Prostate gland (tissue), 2 donors: ENCODE data around the gene TSKS. TPM values are rescaled to one million over a fixed set of nuclear protein-coding genes. Genes with fewer than 3 reads are reported as not detected.

Experiments
- DNase-seq: peaks from one replicate; pipeline ENCODE4 v3.0.0-alpha.2; 2019; ENCODE audit warnings: low spot score
- H3K27ac ChIP-seq, 2 donors: fragments of 200-600 bp; sonication (generic); 2 replicates each; pipeline ENCODE4 v1.5.1; 2017 to 2019
- H3K27me3 ChIP-seq: fragments of 200-600 bp; sonication (generic); replicated peaks from 2 replicates; pipeline ENCODE4 v1.5.1; 2019; ENCODE audit not compliant: insufficient read depth
- H3K36me3 ChIP-seq, 2 donors: fragments of 200-600 bp; sonication (generic); 1 replicate in 1 of 2; 2 replicates in 1 of 2; pipeline versions ENCODE4 v1.5.1 to v1.8.1; 2017 to 2019
- H3K4me1 ChIP-seq: fragments of 200-600 bp; sonication (generic); replicated peaks from 2 replicates; pipeline ENCODE4 v1.5.1; 2019
- H3K4me3 ChIP-seq, 2 donors: fragments of 200-600 bp; sonication (generic); 2 replicates each; pipeline ENCODE4 v1.5.1; 2017 to 2019
- H3K9me3 ChIP-seq: fragments of 200-600 bp; sonication (generic); 2 replicates; pipeline ENCODE4 v1.5.1; 2017
- POLR2A ChIP-seq: fragments of 450-650 bp; IDR thresholded peaks from one replicate; pipeline ENCODE4 v1.6.1; 2016; ENCODE audit warnings: antibody characterized with exemption, mild to moderate bottlenecking
- POLR2AphosphoS5 ChIP-seq: sonication (generic); formaldehyde crosslinking; IDR thresholded peaks from one replicate; pipeline ENCODE4 v1.6.1; 2017; ENCODE audit warnings: antibody characterized with exemption
- WGBS: methylation state at CpG from one replicate; pipeline ENCODE4 v1.1.5; 2018; 5-methylcytosine and 5-hydroxymethylcytosine counted together
- intact Hi-C: fragments of 100-400 bp; cut with DNase I; formaldehyde crosslinking; loops from one replicate; pipeline ENCODE4 v1.14.2; 2022
- total RNA-seq, 2 donors: library from RNA; depleted of rRNA; stranded (reverse); fragments of >200 nt; gene quantifications; one replicate each; pipeline ENCODE4 v1.1.0, GENCODE V29; 2016
- TF ChIP-seq, protein P1 (sequence below), 4 experiments: fragments of 200-600 bp in 2 of 4; fragments of 450-650 bp in 2 of 4; sonication (generic) in 2 of 4; IDR thresholded peaks; 1 replicate in 3 of 4; 2 replicates in 1 of 4; pipeline ENCODE4 v1.5.1; 2016 to 2019; ENCODE audit warnings: antibody characterized with exemption in 4 of 4, mild to moderate bottlenecking in 2 of 4, moderate library complexity in 2 of 4

TSKS gene
- total RNA-seq, 2 donors from 2014 or later = 10.6 TPM; not detected in 1

DNA sequence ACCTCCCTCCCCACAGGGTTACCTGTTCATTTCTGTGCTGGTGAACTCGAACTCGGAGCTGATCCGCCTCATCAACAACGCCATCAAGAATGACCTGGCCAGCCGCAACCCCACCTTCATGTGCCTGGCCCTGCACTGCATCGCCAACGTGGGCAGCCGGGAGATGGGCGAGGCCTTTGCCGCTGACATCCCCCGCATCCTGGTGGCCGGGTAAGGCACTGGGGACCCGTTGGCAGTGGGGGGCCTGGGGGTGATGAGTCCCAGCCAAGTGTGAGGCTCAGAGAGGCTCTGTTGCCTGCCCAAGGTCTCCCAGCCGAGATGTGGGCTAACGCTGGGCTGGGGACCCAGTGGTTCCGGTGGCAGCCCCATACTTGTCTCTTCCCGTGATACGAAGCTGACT lies 19.4 kb upstream of the TSKS start:
- intact Hi-C loops = no loop called here

DNA sequence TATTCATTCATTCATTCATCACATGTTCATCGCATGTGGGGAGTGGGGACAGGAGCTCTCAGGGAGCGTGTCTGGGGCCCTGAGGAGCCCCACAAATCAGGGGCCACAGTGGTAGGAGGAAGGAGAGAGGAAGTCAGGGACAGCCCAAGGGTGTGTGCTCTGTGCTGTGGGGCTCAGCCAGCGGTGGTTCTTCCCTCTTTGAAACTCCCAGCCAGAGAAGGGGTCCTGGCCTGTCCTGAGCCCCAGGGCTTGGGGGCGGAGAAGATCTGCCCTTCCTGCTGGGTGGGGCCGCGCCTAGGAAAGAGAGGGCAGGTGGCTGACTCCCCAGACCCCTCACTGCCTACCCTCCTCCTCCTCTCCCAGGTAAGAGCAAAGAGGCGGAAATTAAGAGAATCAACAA lies 18.3 kb upstream of the TSKS start:
- Histone ChIP-seq H3K27me3 (no peaks in the 10 kb centered on the region), H3K27ac (no peak overlapping the region), H3K9me3 (no peaks in the 10 kb centered on the region), H3K4me3 (no peak overlapping the region), H3K4me1 (no peaks in the 10 kb centered on the region), H3K36me3 (peaks cover 0 to 6% of the 10 kb centered on the region in 2 donors)
- no peak for TF ChIP-seq POLR2AphosphoS5
- TF ChIP-seq, protein P1, sequence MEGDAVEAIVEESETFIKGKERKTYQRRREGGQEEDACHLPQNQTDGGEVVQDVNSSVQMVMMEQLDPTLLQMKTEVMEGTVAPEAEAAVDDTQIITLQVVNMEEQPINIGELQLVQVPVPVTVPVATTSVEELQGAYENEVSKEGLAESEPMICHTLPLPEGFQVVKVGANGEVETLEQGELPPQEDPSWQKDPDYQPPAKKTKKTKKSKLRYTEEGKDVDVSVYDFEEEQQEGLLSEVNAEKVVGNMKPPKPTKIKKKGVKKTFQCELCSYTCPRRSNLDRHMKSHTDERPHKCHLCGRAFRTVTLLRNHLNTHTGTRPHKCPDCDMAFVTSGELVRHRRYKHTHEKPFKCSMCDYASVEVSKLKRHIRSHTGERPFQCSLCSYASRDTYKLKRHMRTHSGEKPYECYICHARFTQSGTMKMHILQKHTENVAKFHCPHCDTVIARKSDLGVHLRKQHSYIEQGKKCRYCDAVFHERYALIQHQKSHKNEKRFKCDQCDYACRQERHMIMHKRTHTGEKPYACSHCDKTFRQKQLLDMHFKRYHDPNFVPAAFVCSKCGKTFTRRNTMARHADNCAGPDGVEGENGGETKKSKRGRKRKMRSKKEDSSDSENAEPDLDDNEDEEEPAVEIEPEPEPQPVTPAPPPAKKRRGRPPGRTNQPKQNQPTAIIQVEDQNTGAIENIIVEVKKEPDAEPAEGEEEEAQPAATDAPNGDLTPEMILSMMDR (IDR thresholded peaks at IDR 0.05) = no peak
- no peak for TF ChIP-seq POLR2A
- intact Hi-C loops = no loop called here
- 90% methylated on average over 7 of the region's 7 CpGs for WGBS
- no peak for DNase-seq

More for the DNA sequence above, 19.4 kb upstream of the TSKS start:
- WGBS = 97% methylated on average over 18 of the region's 18 CpGs
- no peak for DNase-seq
- TF ChIP-seq POLR2A (no peak), POLR2AphosphoS5 (no peak)
- TF ChIP-seq, protein P1 (IDR thresholded peaks at IDR 0.05) = no peak
- no peaks in the 10 kb centered on the region for H3K9me3 ChIP-seq
- H3K4me1 ChIP-seq = no peaks in the 10 kb centered on the region
- no peaks in the 10 kb centered on the region for H3K27me3 ChIP-seq
- H3K4me3 ChIP-seq = no peak overlapping the region
- peaks cover 0 to 6% of the 10 kb centered on the region in 2 donors for H3K36me3 ChIP-seq
- no peak overlapping the region for H3K27ac ChIP-seq

DNA sequence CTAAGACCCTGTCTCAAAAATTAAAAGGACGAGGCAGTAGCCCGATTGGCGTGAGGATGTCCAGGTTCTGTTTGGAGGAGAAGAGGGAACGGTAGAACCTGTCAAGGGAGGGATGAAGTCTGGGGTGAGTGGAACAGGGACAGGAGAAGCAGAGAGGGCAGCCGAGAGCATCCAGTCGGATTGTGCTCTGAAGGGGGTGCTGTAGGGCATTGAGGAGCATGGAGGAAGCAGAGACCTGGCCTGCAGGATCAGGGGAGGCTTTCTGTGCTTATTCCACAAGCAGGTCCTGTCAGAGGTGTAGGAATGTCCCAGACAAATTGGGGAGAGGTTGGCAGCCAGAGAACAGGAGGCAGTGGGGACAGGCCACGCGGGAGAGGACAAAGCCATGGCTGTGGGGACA lies 17.8 kb upstream of the TSKS start:
- Histone ChIP-seq H3K27me3 (no peaks in the 10 kb centered on the region), H3K4me1 (no peaks in the 10 kb centered on the region), H3K4me3 (no peak overlapping the region), H3K36me3 (peaks cover 0 to 6% of the 10 kb centered on the region in 2 donors), H3K9me3 (no peaks in the 10 kb centered on the region), H3K27ac (no peak overlapping the region)
- TF ChIP-seq POLR2AphosphoS5 (no peak), POLR2A (no peak)
- TF ChIP-seq, protein P1 (IDR thresholded peaks at IDR 0.05) = no peak
- no peak for DNase-seq
- 82% methylated on average over 8 of the region's 8 CpGs for WGBS
- intact Hi-C loops = no loop called here

DNA sequence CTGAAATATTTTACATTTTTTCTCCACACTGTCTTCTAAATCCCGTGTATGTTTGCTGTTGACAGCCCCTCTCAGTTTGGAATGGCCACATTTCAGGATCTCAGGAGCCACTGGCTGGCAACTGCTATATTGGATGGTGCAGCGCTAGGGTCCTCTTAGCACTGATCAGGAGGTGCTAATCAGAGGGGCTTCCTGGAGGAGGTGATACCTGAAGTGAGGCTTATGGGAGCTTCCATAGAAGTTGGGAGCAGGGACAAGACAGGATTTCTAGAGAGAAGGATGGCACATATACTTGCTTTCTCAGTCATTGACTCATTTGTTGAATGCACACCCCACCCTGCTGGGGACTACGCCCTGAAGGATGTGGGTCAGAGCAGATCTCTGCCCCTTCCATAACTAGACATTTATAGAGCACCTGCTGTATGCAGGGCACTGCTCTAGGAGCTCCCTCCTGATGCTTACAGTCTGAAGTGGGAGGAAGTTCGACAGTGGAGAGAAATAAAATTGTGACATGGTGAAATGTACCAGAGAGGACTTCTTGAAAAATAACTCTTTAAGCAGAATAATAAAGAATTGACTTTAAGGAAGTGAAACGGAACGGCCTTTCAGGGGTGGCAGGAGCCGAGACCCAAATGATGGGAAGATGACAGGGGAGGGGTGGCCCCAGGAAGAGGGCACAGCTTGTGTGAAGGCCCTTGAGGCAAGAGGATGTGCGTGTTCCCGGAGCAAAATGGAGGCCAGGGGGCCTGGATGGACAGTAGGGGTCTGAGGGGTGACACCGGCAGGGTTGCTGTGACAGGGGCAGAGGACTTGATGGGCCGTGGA lies 16.8 kb upstream of the TSKS start:
- Histone ChIP-seq H3K27me3 (no peaks in the 10 kb centered on the region), H3K4me1 (no peaks in the 10 kb centered on the region), H3K27ac (no peak overlapping the region), H3K36me3 (peaks cover 0 to 6% of the 10 kb centered on the region in 2 donors), H3K4me3 (no peak overlapping the region), H3K9me3 (no peaks in the 10 kb centered on the region)
- no peak for DNase-seq
- no peak for TF ChIP-seq POLR2AphosphoS5
- TF ChIP-seq POLR2A = no peak
- TF ChIP-seq, protein P1 (IDR thresholded peaks at IDR 0.05) = no peak
- intact Hi-C loops = no loop called here
- 80% methylated on average over 11 of the region's 11 CpGs for WGBS

DNA sequence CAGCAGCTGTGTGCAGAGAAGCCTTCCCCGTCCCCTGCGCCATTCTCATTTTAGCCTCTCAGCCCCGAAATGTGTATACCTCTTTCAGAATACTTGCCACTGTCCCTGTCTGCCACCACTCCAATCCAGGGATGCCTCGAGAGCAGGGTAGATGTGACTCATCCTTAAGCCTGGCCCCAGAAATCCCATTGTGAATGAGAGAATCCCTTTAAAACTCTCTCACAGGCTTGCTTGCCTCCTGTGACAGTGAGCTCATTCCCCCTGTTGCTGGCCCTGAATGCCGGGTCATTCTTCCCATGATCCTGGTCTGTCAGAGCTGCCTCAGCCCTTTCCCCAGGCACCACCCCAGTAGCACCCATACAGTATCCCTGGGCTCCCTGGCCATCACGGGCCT lies 13.3 kb upstream of the TSKS start:
- Histone ChIP-seq H3K27ac (no peak overlapping the region), H3K9me3 (no peaks in the 10 kb centered on the region), H3K4me1 (no peaks in the 10 kb centered on the region), H3K36me3 (no peaks in the 10 kb centered on the region), H3K27me3 (no peaks in the 10 kb centered on the region), H3K4me3 (no peak overlapping the region)
- TF ChIP-seq, protein P1 (IDR thresholded peaks at IDR 0.05) = no peak
- no peak for TF ChIP-seq POLR2AphosphoS5
- TF ChIP-seq POLR2A = no peak
- intact Hi-C loops = no loop called here
- WGBS = 86% methylated on average over 6 of the region's 6 CpGs
- DNase-seq = no peak
